GM21360 (cell line): ENCODE data around the gene PDGFD.
A peak's percentile ranks its signal among the peaks of the same experiment; 100 is the strongest.

Experiments
- ATAC-seq: cut with Tn5 transposase; IDR thresholded peaks from one replicate; pipeline ENCODE4 v1.9.1; 2021; ENCODE audit warnings: mild to moderate bottlenecking, moderate library complexity; ENCODE audit not compliant: unreplicated experiment

Gene PDGFD

GRCh38 chr11:104164028-104164520 is at the start of gene PDGFD:
TSS of gene PDGFD (minus strand) at chr11:104164147.
- ATAC-seq: peak; percentile 90

- no peak for ATAC-seq
Measured at GRCh38 chr11:104206936-104207335, 43.0 kb upstream of the PDGFD start.

GRCh38 chr11:104205838-104206237 is 41.9 kb upstream of the PDGFD start:
- ATAC-seq: no peak

- ATAC-seq: no peak
Measured at GRCh38 chr11:104200688-104201087, 36.7 kb upstream of the PDGFD start.

- no peak for ATAC-seq
Measured at GRCh38 chr11:104199053-104199452, 35.1 kb upstream of the PDGFD start.

- no peak for ATAC-seq
Measured at GRCh38 chr11:104198576-104198975, 34.6 kb upstream of the PDGFD start.

- ATAC-seq: no peak
Measured at GRCh38 chr11:104191124-104191523, 27.2 kb upstream of the PDGFD start.

- ATAC-seq: no peak
Measured at GRCh38 chr11:104183593-104183992, 19.6 kb upstream of the PDGFD start.

GRCh38 chr11:104175769-104176168 is 11.8 kb upstream of the PDGFD start:
- ATAC-seq: no peak

GRCh38 chr11:104169091-104169490 is 5.1 kb upstream of the PDGFD start:
- no peak for ATAC-seq

- no peak for ATAC-seq
Measured at GRCh38 chr11:104165014-104165413, 1.1 kb upstream of the PDGFD start.

GRCh38 chr11:104163100-104164027 is 583 bp downstream of the PDGFD start:
- ATAC-seq: peak; percentile 8

- ATAC-seq: no peak
Measured at GRCh38 chr11:104161751-104162450, 2.0 kb downstream of the PDGFD start.

GRCh38 chr11:104159356-104159755 is 4.6 kb downstream of the PDGFD start:
- ATAC-seq: no peak

- ATAC-seq: no peak
Measured at GRCh38 chr11:104155375-104155774, 8.6 kb downstream of the PDGFD start.

GRCh38 chr11:104154296-104154695 is 9.7 kb downstream of the PDGFD start:
- ATAC-seq: no peak

GRCh38 chr11:104152941-104153505 is 10.9 kb downstream of the PDGFD start:
- no peak for ATAC-seq

- no peak for ATAC-seq
Measured at GRCh38 chr11:104151404-104152204, 12.3 kb downstream of the PDGFD start.

GRCh38 chr11:104148706-104149105 is 15.2 kb downstream of the PDGFD start:
- ATAC-seq: no peak

GRCh38 chr11:104148074-104148473 is 15.9 kb downstream of the PDGFD start:
- ATAC-seq: no peak

GRCh38 chr11:104146943-104147342 is 17.0 kb downstream of the PDGFD start:
- no peak for ATAC-seq
